ENCODE measurements around the gene C1orf105. TPM values are rescaled to one million over a fixed set of nuclear protein-coding genes. Genes with fewer than 3 reads are reported as not detected.

The C1orf105 gene
- total and polyA plus RNA-seq, 2 of the 13 experiments (the other 11 are each of a cell fraction or from before 2014, with no cell fraction given): 0.15 to 0.45 TPM

- TF ChIP-seq, protein P1, sequence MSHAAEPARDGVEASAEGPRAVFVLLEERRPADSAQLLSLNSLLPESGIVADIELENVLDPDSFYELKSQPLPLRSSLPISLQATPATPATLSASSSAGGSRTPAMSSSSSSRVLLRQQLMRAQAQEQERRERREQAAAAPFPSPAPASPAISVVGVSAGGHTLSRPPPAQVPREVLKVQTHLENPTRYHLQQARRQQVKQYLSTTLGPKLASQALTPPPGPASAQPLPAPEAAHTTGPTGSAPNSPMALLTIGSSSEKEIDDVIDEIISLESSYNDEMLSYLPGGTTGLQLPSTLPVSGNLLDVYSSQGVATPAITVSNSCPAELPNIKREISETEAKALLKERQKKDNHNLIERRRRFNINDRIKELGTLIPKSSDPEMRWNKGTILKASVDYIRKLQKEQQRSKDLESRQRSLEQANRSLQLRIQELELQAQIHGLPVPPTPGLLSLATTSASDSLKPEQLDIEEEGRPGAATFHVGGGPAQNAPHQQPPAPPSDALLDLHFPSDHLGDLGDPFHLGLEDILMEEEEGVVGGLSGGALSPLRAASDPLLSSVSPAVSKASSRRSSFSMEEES (CRISPR knock-in tag; IDR thresholded peaks at IDR 0.05): no peak
- TF ChIP-seq ZNF737 (CRISPR knock-in tag; IDR thresholded peaks at IDR 0.05; ENCODE audit: borderline replicate concordance) (no peak), ZNF510 (CRISPR knock-in tag; IDR thresholded peaks at IDR 0.05; ENCODE audit: low read depth) (no peak), TAF1 (CRISPR knock-in tag; IDR thresholded peaks at IDR 0.05) (no peak), ZNF232 (CRISPR knock-in tag; IDR thresholded peaks at IDR 0.05; ENCODE audit: borderline replicate concordance) (no peak), ZHX2 (IDR thresholded peaks at IDR 0.05; ENCODE audit: low read depth) (no peak), ZHX2 (CRISPR knock-in tag; IDR thresholded peaks at IDR 0.05; ENCODE audit: borderline replicate concordance) (no peak), NCOA2 (CRISPR knock-in tag; IDR thresholded peaks at IDR 0.05) (no peak)
Measured at GRCh38 chr1:172514108-172514507, 93.6 kb downstream of the C1orf105 start (continued).

Data from HepG2 (cell line).